A549 (cell line): ENCODE results near the gene AP3D1.

Source experiments
- CEBPB ChIP-seq, 2 experiments: fragments of >200 bp in 1 of 2; sonication (Bioruptor Twin) in 1 of 2; formaldehyde crosslinking in 1 of 2; IDR thresholded peaks; 2 replicates each; pipeline ENCODE4 v1.6.1; 2012 to 2016
- PHF8 ChIP-seq: fragments of 200-600 bp; sonication (generic); IDR thresholded peaks from 2 replicates; pipeline ENCODE4 v1.6.1; 2016; ENCODE audit warnings: low read depth, mild to moderate bottlenecking, antibody characterized with exemption, moderate library complexity, borderline replicate concordance
- POLR2A ChIP-seq: IDR thresholded peaks from 2 replicates; pipeline ENCODE4 v1.6.1; 2012; ENCODE audit warnings: mild to moderate bottlenecking, low read length
- SMC3 ChIP-seq: fragments of >200 bp; sonication (Bioruptor Twin); formaldehyde crosslinking; IDR thresholded peaks from 3 replicates; pipeline ENCODE4 v1.6.1; 2018; ENCODE audit warnings: inconsistent platforms
- TF ChIP-seq, protein P1 (sequence below): fragments of 200-600 bp; sonication (generic); IDR thresholded peaks from 2 replicates; pipeline ENCODE4 v1.6.1; 2016; ENCODE audit warnings: antibody characterized with exemption, mild to moderate bottlenecking, moderate library complexity
- TF ChIP-seq, protein P2 (sequence below): fragments of >200 bp; sonication (Bioruptor Twin); formaldehyde crosslinking; IDR thresholded peaks from 3 replicates; pipeline ENCODE4 v1.5.1; 2016

DNA sequence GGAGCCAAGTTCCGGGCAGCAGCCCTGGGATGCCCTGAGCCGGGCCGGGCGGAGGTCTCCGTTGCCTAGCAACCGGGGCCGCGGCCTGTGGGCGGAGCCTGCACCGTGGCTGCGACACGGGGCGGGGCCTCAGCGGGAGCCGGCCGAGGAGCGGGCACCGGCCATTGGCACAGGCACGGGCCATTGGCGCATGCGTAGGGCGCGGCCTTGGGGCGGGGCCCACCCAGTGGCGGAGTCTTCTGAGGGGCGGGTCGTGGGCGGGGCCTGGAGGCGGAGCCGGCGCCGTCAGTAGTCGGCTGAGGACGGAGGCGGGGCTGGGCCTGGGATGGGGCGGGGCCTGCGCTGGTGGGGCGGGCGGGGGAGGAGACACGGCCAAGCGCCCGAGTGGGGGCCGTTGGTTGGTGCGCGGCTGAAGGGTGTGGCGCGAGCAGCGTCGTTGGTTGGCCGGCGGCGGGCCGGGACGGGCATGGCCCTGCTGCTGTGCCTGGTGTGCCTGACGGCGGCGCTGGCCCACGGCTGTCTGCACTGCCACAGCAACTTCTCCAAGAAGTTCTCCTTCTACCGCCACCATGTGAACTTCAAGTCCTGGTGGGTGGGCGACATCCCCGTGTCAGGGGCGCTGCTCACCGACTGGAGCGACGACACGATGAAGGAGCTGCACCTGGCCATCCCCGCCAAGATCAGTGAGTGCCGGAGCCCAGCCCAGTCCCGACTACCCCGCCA lies 54.7 kb downstream of the AP3D1 start, which contains the start of gene IZUMO4:
- no peak for TF ChIP-seq POLR2A
- TF ChIP-seq, protein P1, sequence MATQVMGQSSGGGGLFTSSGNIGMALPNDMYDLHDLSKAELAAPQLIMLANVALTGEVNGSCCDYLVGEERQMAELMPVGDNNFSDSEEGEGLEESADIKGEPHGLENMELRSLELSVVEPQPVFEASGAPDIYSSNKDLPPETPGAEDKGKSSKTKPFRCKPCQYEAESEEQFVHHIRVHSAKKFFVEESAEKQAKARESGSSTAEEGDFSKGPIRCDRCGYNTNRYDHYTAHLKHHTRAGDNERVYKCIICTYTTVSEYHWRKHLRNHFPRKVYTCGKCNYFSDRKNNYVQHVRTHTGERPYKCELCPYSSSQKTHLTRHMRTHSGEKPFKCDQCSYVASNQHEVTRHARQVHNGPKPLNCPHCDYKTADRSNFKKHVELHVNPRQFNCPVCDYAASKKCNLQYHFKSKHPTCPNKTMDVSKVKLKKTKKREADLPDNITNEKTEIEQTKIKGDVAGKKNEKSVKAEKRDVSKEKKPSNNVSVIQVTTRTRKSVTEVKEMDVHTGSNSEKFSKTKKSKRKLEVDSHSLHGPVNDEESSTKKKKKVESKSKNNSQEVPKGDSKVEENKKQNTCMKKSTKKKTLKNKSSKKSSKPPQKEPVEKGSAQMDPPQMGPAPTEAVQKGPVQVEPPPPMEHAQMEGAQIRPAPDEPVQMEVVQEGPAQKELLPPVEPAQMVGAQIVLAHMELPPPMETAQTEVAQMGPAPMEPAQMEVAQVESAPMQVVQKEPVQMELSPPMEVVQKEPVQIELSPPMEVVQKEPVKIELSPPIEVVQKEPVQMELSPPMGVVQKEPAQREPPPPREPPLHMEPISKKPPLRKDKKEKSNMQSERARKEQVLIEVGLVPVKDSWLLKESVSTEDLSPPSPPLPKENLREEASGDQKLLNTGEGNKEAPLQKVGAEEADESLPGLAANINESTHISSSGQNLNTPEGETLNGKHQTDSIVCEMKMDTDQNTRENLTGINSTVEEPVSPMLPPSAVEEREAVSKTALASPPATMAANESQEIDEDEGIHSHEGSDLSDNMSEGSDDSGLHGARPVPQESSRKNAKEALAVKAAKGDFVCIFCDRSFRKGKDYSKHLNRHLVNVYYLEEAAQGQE, result no peak
- TF ChIP-seq, protein P2, sequence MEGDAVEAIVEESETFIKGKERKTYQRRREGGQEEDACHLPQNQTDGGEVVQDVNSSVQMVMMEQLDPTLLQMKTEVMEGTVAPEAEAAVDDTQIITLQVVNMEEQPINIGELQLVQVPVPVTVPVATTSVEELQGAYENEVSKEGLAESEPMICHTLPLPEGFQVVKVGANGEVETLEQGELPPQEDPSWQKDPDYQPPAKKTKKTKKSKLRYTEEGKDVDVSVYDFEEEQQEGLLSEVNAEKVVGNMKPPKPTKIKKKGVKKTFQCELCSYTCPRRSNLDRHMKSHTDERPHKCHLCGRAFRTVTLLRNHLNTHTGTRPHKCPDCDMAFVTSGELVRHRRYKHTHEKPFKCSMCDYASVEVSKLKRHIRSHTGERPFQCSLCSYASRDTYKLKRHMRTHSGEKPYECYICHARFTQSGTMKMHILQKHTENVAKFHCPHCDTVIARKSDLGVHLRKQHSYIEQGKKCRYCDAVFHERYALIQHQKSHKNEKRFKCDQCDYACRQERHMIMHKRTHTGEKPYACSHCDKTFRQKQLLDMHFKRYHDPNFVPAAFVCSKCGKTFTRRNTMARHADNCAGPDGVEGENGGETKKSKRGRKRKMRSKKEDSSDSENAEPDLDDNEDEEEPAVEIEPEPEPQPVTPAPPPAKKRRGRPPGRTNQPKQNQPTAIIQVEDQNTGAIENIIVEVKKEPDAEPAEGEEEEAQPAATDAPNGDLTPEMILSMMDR, result 0 out of 3 replicates have a peak, but pooled peaks have one; percentile 8
- no peak for TF ChIP-seq PHF8
- TF ChIP-seq CEBPB (IDR thresholded peaks at IDR 0.05), result no peak
- no peak for TF ChIP-seq SMC3
